ENCODE results near the gene CPED1.

Gene CPED1

GRCh38 chr7:121343302-121343701 lies 354.8 kb downstream of the CPED1 start:
- no peak for DNase-seq (ENCODE audit: low read depth in 2 of 3, low spot score in 2 of 3)

- no peak for DNase-seq (ENCODE audit: low read depth in 2 of 3, low spot score in 2 of 3)
Observed at GRCh38 chr7:121344093-121344492, 355.6 kb downstream of the CPED1 start.

- no peak for DNase-seq (ENCODE audit: low read depth in 2 of 3, low spot score in 2 of 3)
Observed at GRCh38 chr7:121344497-121344896, 356.0 kb downstream of the CPED1 start.

All from activated CD8-positive, alpha-beta memory T cell treated with anti-CD3 and anti-CD28 coated beads for 48 hours (primary cell).